G401 (cell line): ENCODE results near the gene NUAK2. TPM values are rescaled to one million over a fixed set of nuclear protein-coding genes. Genes with fewer than 3 reads are reported as not detected.
"Not testable (repeated sequence)": the region's sequence is repeated elsewhere in the genome, so short reads cannot be mapped to it uniquely, and the experiment has no call there.

Experiments
- DNase-seq: peaks from one replicate; pipeline ENCODE4 v3.0.0-alpha.2; 2015; ENCODE audit warnings: low spot score
- in situ Hi-C: cut with HindIII; loops from 2 replicates; pipeline ENCODE4 v1.10.0; 2016; ENCODE audit warnings: low sequenced_read_pairs, mixed read lengths
- total RNA-seq: library from RNA; depleted of rRNA; stranded (reverse); fragments of >200 nt; shearing (Covaris generic); gene quantifications from 2 replicates; pipeline ENCODE4 v1.2.3, GENCODE V29; 2014; rRNA removed

Gene NUAK2
- 6.3 and 8.3 TPM in 2 replicates for total RNA-seq

- peak; percentile 95 for DNase-seq
- in situ Hi-C loops, result no loop called here
Observed at GRCh38 chr1:205321162-205321958, at the start of gene NUAK2. NUAK2 (minus strand) TSS chr1:205321745; CDS start chr1:205321628, 117 bp downstream.

- DNase-seq, result no peak
- in situ Hi-C loops, result no loop called here
Observed at GRCh38 chr1:205370780-205371179, 49.2 kb upstream of the NUAK2 start.

GRCh38 chr1:205369701-205370123 is 48.2 kb upstream of the NUAK2 start:
- in situ Hi-C loops, result no loop called here
- peak; percentile 73 for DNase-seq

GRCh38 chr1:205368478-205368877 is 46.9 kb upstream of the NUAK2 start:
- in situ Hi-C loops, result no loop called here
- no peak for DNase-seq

- DNase-seq, result peak; percentile 46
- in situ Hi-C loops, result no loop called here
Observed at GRCh38 chr1:205365945-205366463, 44.5 kb upstream of the NUAK2 start.

GRCh38 chr1:205365086-205365485 is 43.5 kb upstream of the NUAK2 start:
- in situ Hi-C loops, DNase-seq: not testable (repeated sequence)

GRCh38 chr1:205360891-205361290 is 39.3 kb upstream of the NUAK2 start:
- DNase-seq, result peak; percentile 70
- in situ Hi-C loops, result loop anchor here (5.0 kb wide), 1 partner anchor 161 kb away; no protein-coding TSS in a partner anchor

GRCh38 chr1:205359771-205360565 is 38.4 kb upstream of the NUAK2 start:
- in situ Hi-C loops, result loop anchor here (5.0 kb wide), 1 partner anchor 162 kb away; no protein-coding TSS in a partner anchor
- DNase-seq, result peak; percentile 93

- in situ Hi-C loops, result no loop called here
- DNase-seq, result no peak
Observed at GRCh38 chr1:205358579-205358978, 37.0 kb upstream of the NUAK2 start.

- no peak for DNase-seq
- in situ Hi-C loops, result no loop called here
Observed at GRCh38 chr1:205357567-205357966, 36.0 kb upstream of the NUAK2 start.

GRCh38 chr1:205356440-205357139 is 35.0 kb upstream of the NUAK2 start, which contains the start of gene KLHDC8A:
KLHDC8A (minus strand) TSS chr1:205356922; CDS start chr1:205343604, 13,318 bp downstream.
- in situ Hi-C loops, result no loop called here
- DNase-seq, result no peak

GRCh38 chr1:205355075-205355453 is 33.5 kb upstream of the NUAK2 start:
- DNase-seq, result peak; percentile 72
- in situ Hi-C loops, result no loop called here

- in situ Hi-C loops, result no loop called here
- peak; percentile 84 for DNase-seq
Observed at GRCh38 chr1:205354259-205355074, 32.9 kb upstream of the NUAK2 start.

- in situ Hi-C loops, result no loop called here
- DNase-seq, result no peak
Observed at GRCh38 chr1:205353612-205354011, 32.1 kb upstream of the NUAK2 start.

GRCh38 chr1:205353191-205353590 is 31.6 kb upstream of the NUAK2 start:
- no peak for DNase-seq
- in situ Hi-C loops, result no loop called here

GRCh38 chr1:205351984-205352713 is 30.6 kb upstream of the NUAK2 start:
- DNase-seq, result peak; percentile 89
- in situ Hi-C loops, result no loop called here

GRCh38 chr1:205350691-205351141 is 29.2 kb upstream of the NUAK2 start:
- no peak for DNase-seq
- in situ Hi-C loops, result no loop called here

- in situ Hi-C loops, result no loop called here
- no peak for DNase-seq
Observed at GRCh38 chr1:205350124-205350523, 28.6 kb upstream of the NUAK2 start.
